ENCODE results near the gene ASTN2. TPM values are rescaled to one million over a fixed set of nuclear protein-coding genes. Genes with fewer than 3 reads are reported as not detected.
"Not testable (repeated sequence)": the region's sequence is repeated elsewhere in the genome, so short reads cannot be mapped to it uniquely, and the experiment has no call there.

ASTN2 gene
- total RNA-seq, 2 experiments from 2014 or later, result 5.2 to 6.0 TPM

DNA sequence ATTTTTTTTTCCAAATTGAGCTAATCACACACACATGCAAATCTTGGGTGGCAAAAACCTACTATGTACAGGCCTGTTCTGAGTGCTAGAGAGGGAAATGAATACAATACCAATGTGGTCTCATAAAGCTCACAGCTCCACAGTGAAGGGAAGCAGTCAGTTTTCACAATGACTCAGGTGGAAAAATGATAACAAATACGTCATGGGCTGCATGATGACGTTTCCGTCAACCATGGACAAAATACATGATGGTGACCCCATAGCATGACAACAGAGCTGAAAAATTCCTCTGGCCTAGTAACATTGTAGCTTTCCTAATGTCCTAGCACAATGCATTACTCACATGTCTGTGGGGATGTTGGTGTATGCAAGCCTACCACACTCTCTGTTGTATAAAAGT, 475.2 kb downstream of the ASTN2 start:
- peaks cover 3% of the 10 kb centered on the region for H3K9me3 Mint-ChIP-seq
- no peaks in the 10 kb centered on the region for H3K4me1 Mint-ChIP-seq
- DNase-seq (no peak), ATAC-seq (ENCODE audit: low read depth) (no peak)
- H3K36me3 Mint-ChIP-seq, result no peaks in the 10 kb centered on the region
- H3K27ac Mint-ChIP-seq, result no peak overlapping the region
- no peak overlapping the region for H3K4me3 Mint-ChIP-seq
- no peaks in the 10 kb centered on the region for H3K27me3 Mint-ChIP-seq
- POLR2A ChIA-PET, result no interaction called here

DNA sequence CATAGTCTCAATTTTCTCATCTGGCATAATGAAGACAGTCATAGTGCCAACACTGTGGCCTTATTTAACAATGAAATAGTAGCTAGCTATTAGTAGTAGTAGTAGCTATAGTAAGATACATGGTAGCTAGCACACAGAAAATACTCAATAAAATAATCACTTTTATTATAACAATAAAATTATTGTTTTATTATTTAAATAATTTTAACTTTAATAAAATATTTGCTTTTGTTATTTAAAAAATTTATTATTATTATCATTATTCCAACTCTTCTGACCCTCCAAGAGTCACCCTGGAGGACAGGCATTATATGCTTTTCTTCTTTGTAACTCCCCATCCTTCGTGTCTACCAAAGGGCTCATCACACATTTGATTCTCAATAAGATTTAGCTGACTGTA, 475.7 kb downstream of the ASTN2 start:
- H3K27ac Mint-ChIP-seq, result no peak overlapping the region
- no peak for ATAC-seq (ENCODE audit: low read depth)

DNA sequence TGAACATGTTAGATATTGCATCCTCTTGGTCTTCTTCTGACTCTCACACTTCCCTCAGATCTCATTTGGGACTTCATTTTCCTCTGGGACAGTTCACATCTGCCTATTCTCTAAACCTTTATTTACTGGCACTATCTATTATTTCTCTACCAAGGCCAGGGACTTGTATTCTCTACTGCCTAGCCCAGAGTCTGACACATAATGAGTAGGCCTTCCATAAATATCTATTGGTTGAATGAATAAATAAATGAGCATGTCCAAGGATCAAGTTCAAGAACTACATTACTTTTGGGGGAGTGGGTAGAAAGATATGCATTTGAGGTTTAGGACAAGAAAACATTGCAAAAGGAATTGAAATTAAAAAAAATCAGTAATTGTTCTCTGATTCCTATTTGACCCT, 477.5 kb downstream of the ASTN2 start:
- no peak overlapping the region for H3K4me3 Mint-ChIP-seq
- H3K36me3 Mint-ChIP-seq, result no peaks in the 10 kb centered on the region
- ATAC-seq (ENCODE audit: low read depth) (no peak), DNase-seq (no peak)
- H3K27me3 Mint-ChIP-seq, result no peaks in the 10 kb centered on the region
- peaks cover 3% of the 10 kb centered on the region for H3K9me3 Mint-ChIP-seq
- H3K4me1 Mint-ChIP-seq, result no peaks in the 10 kb centered on the region
- POLR2A ChIA-PET, result no interaction called here
- no peak overlapping the region for H3K27ac Mint-ChIP-seq

More for the DNA sequence above, 475.7 kb downstream of the ASTN2 start:
- no peak overlapping the region for H3K4me3 Mint-ChIP-seq
- DNase-seq, result no peak
- peaks cover 3% of the 10 kb centered on the region for H3K9me3 Mint-ChIP-seq
- H3K27me3 Mint-ChIP-seq, result no peaks in the 10 kb centered on the region
- H3K4me1 Mint-ChIP-seq, result no peaks in the 10 kb centered on the region
- POLR2A ChIA-PET, result no interaction called here
- H3K36me3 Mint-ChIP-seq, result no peaks in the 10 kb centered on the region

DNA sequence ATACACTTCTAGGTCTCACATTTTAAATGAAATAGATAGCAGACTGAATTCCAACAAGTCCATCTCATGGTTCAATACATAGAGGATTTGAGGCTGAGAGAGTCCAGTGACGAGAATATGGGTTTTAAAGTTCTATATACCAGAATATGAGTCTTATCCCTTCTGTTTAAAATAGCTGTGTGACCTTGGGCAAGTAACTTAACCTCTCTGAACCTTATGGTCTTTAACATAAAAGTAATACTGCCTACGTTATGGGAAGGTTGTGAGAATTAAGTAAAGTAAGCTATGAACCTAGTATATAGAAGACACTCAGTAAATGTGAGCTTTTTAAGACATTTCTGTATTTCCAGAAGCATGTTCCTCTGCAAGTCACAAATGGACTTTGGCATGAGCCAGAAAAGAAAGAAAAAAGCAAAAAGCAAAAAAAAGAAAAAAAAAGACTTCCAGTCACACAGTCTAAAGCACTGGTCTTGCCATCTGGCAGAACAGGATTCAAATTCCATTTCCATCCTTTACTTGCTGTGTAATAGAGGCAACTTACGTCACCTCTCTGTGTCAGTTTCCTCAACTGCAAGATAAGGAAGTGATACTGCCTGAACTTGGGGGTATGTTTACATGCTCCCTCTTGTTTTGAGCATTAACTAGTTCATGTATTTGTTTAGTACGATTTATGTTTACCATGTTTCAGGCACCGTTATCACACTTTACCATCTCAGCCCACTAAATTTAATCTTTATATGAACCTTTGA, 479.5 kb downstream of the ASTN2 start:
- no peak for DNase-seq
- H3K27ac Mint-ChIP-seq, result no peak overlapping the region
- no peak overlapping the region for H3K4me3 Mint-ChIP-seq
- no peaks in the 10 kb centered on the region for H3K36me3 Mint-ChIP-seq
- no peaks in the 10 kb centered on the region for H3K27me3 Mint-ChIP-seq
- ATAC-seq (ENCODE audit: low read depth), result no peak
- H3K4me1 Mint-ChIP-seq, result no peaks in the 10 kb centered on the region
- POLR2A ChIA-PET, result no interaction called here
- H3K9me3 Mint-ChIP-seq, result peaks cover 3% of the 10 kb centered on the region

DNA sequence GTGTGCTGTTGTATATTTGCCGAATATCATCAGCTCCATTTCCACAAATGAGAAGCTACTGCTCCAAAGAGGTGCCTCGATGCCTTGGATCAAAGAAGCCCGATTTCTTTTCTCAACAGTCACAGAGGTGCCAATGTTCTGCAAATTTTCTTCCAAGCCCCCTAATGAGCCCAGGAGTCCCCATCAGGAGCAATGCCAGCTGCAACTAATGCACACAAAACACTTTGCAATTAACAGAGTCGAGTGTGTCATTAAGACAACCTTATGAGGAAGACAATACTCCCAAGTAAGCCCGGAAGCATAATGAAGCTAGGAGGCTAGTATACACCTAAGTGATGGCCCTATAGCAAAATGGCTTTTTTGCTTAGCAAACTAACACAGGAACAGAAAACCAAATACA, 480.7 kb downstream of the ASTN2 start:
- Mint-ChIP-seq H3K9me3 (peaks cover 3% of the 10 kb centered on the region), H3K27ac (no peak overlapping the region), H3K27me3 (no peaks in the 10 kb centered on the region), H3K4me1 (no peaks in the 10 kb centered on the region), H3K36me3 (no peaks in the 10 kb centered on the region), H3K4me3 (no peak overlapping the region)
- no peak for DNase-seq
- POLR2A ChIA-PET, result no interaction called here
- ATAC-seq (ENCODE audit: low read depth), result no peak

DNA sequence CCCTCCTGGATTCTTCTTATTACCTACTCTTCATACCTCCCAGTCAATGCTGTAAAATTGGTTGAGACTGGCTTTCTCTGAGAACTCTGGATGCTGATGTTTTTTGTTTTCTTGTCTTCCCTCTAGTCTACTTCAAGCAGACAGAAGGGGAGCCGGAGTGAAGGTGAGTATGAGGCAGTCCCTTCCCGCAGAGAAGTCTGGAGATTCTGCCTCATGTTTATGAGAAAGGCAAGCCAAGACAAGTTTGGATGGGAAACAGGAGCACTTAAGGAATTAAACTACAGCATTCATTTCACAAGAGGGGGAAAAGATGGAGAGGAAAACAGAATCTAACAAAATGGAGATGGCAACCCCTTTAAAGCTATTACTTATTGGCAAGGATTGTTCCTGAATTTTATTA, 481.6 kb downstream of the ASTN2 start:
- Mint-ChIP-seq H3K27ac (no peak overlapping the region), H3K4me1 (no peaks in the 10 kb centered on the region), H3K36me3 (no peaks in the 10 kb centered on the region), H3K27me3 (no peaks in the 10 kb centered on the region), H3K4me3 (no peak overlapping the region), H3K9me3 (peaks cover 3% of the 10 kb centered on the region)
- POLR2A ChIA-PET, result no interaction called here
- DNase-seq (no peak), ATAC-seq (ENCODE audit: low read depth) (no peak)

DNA sequence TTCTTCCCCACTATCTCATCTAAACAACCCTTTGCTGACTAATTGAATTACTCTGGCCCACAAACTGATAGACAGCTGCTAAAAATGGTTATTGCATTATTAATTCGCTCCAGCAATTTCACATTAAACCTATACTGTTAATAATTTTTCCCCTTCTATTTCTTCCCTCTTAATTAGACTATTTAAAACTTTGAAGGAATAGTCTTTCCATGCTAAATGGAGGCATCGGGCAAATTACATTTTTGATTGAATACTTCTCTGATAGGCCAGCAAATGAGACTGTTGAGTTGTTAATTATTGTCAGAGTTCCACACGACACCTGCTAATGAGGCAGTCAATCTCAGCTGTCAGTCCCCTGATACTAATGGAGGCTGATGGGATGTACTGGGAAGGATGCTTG, 485.2 kb downstream of the ASTN2 start:
- DNase-seq, result no peak
- H3K4me3 Mint-ChIP-seq, result no peak overlapping the region
- no peak for ATAC-seq (ENCODE audit: low read depth)
- H3K9me3 Mint-ChIP-seq, result no peaks in the 10 kb centered on the region
- H3K27ac Mint-ChIP-seq, result no peak overlapping the region
- POLR2A ChIA-PET, result no interaction called here
- no peaks in the 10 kb centered on the region for H3K4me1 Mint-ChIP-seq
- H3K36me3 Mint-ChIP-seq, result no peaks in the 10 kb centered on the region
- no peaks in the 10 kb centered on the region for H3K27me3 Mint-ChIP-seq

DNA sequence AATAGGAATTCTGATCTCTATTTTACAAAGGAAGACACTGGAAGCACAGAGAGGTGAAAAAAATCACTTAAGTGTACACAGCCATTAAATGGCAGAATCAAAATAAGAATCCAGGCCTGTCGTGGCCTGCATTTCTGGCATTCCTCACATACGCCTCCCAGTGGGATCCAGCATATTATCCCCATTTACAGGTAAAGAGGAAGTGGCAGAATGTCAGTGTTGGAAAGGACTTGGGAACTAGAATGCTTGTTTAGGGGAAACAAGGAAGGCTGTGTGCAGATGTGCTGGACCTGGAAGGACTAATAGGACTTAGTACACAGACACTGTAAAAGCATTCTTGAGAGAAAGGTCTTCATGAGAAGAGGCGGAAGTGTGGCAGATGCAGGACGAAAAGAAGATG, 486.0 kb downstream of the ASTN2 start:
- H3K27ac Mint-ChIP-seq, result no peak overlapping the region
- no peak for ATAC-seq (ENCODE audit: low read depth)
- H3K4me3 Mint-ChIP-seq, result no peak overlapping the region
- H3K36me3 Mint-ChIP-seq, result no peaks in the 10 kb centered on the region
- POLR2A ChIA-PET, result no interaction called here
- no peaks in the 10 kb centered on the region for H3K27me3 Mint-ChIP-seq
- no peaks in the 10 kb centered on the region for H3K4me1 Mint-ChIP-seq
- no peaks in the 10 kb centered on the region for H3K9me3 Mint-ChIP-seq
- DNase-seq, result no peak

DNA sequence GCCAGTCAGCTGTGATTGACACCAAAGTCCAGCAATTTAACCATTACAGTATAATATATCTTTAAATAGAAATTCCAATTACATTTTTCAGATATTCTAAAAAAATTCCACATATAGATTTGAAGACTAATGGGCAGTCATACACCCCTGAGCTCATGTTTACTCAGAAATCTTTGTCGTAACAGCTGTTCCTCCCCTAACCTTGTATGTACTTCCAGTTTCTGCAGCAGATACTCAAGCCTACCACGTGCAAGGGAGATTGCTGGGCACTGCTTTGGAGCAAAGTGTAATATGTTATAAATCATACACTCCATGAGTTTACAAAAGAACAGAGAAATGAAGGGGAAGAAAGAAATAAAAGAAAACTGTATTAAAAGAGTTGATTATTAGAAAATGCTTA, 486.6 kb downstream of the ASTN2 start:
- Mint-ChIP-seq H3K4me3 (no peak overlapping the region), H3K27ac (no peak overlapping the region), H3K27me3 (no peaks in the 10 kb centered on the region), H3K4me1 (no peaks in the 10 kb centered on the region), H3K36me3 (no peaks in the 10 kb centered on the region), H3K9me3 (no peaks in the 10 kb centered on the region)
- POLR2A ChIA-PET, result no interaction called here
- DNase-seq (no peak), ATAC-seq (ENCODE audit: low read depth) (no peak)

DNA sequence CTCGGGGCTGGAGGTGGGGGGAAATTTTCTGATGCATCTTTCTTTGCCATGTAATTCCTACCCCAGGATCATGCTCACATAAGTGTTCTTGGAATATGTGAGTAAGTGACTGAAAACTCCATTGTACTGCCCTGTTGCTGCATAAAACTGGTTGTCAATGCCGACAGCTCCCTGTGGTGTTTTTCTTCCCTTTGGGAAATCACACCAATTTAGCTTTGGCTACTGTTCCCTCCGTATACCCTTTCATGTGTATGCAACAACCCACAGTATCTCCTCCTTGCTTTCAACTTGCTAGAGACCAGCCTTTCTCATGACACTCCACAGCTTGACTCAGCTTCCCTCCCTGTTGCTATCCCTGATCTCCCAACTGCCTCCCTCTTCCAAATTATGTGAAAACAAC, 487.1 kb downstream of the ASTN2 start:
- DNase-seq (no peak), ATAC-seq (ENCODE audit: low read depth) (no peak)
- no peak overlapping the region for H3K27ac Mint-ChIP-seq
- H3K27me3 Mint-ChIP-seq, result no peaks in the 10 kb centered on the region
- H3K4me1 Mint-ChIP-seq, result no peaks in the 10 kb centered on the region
- H3K9me3 Mint-ChIP-seq, result no peaks in the 10 kb centered on the region
- no peak overlapping the region for H3K4me3 Mint-ChIP-seq
- POLR2A ChIA-PET, result no interaction called here
- no peaks in the 10 kb centered on the region for H3K36me3 Mint-ChIP-seq

DNA sequence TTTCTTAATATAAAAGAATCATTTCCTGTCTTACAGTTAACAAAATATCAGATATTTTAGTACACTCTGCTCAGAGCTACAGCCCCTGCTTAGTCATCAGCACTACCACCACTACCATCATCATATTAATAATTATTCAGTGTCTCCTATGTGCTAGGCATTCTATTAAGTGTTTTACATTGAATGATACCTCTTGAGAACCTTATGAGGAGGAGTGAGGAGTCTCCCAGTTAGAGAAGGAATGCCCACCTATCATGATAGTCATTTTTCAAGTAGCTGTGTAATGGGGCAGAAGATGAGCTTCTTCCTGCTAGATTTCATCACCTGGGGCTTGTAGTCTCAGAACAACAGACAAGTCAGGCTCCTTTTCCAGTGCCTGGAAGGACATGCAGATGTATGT, 489.7 kb downstream of the ASTN2 start:
- Mint-ChIP-seq H3K9me3 (peaks cover 1% of the 10 kb centered on the region), H3K36me3 (no peaks in the 10 kb centered on the region), H3K27ac (no peak overlapping the region), H3K4me1 (no peaks in the 10 kb centered on the region), H3K4me3 (no peak overlapping the region), H3K27me3 (no peaks in the 10 kb centered on the region)
- DNase-seq (no peak), ATAC-seq (ENCODE audit: low read depth) (no peak)
- POLR2A ChIA-PET, result no interaction called here

DNA sequence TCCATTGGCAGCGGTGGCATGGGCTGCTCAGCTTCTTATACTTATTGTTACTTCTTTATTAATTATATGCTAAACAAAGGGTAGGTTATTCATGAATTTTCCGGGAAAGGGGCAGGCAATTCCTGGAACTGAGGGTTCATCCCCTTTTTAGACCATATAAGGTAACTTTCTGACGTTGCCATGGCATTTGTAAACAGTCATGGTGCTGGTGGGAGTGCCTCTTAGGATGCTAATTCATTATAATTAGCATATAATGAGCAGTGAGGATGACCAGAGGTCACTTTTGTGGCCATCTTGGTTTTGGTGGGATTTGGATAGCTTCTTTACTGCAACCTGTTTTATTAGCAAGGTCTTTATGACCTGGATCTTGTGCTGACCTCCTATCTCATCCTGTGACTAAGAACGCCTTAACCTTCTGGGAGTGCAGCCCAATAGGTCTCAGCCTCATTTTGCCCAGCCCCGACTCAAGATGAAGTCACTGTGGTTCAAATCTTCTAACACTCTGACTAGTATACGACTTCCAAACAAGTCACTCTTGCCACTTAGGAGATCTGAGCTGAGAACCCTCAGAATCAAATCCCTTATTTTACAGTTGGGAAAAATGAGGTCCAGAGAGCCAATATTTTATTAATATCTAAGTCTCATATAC, 490.3 kb downstream of the ASTN2 start:
- H3K9me3 Mint-ChIP-seq, result peaks cover 1% of the 10 kb centered on the region
- H3K27me3 Mint-ChIP-seq, result no peaks in the 10 kb centered on the region
- POLR2A ChIA-PET, result no interaction called here
- no peaks in the 10 kb centered on the region for H3K36me3 Mint-ChIP-seq
- no peaks in the 10 kb centered on the region for H3K4me1 Mint-ChIP-seq
- DNase-seq (no peak), ATAC-seq (ENCODE audit: low read depth) (no peak)
- no peak overlapping the region for H3K27ac Mint-ChIP-seq
- no peak overlapping the region for H3K4me3 Mint-ChIP-seq

DNA sequence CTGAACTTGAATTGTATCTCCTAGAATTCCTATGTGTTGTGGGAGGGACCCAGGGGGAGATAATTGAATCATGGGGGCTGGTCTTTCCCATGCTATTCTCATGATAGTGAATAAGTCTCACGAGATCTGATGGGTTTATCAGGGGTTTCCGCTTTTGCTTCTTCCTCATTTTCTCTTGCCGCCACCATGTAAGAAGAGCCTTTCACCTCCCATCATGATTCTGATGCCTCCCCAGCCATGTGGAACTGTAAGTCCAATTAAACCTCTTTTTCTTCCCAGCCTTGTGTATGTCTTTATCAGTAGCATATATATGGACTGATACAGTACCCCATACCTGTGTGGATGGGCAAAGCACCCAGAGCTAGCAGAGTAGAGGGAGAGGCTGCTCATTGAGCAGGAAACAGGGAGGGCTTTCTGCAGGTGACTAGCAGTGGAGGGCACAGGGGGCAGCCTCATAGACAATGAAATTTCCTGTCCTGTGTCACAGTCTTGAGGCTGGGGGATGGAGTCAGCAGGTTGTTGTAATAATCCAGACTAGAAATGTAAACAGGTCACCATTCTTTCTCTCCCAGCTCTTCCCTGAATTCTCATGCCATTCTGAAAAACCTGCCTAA, 496.9 kb downstream of the ASTN2 start:
- H3K4me1 Mint-ChIP-seq; ATAC-seq (ENCODE audit: low read depth); H3K27ac Mint-ChIP-seq; H3K4me3 Mint-ChIP-seq; POLR2A ChIA-PET; H3K27me3 Mint-ChIP-seq; H3K36me3 Mint-ChIP-seq; H3K9me3 Mint-ChIP-seq; DNase-seq: not testable (repeated sequence)

DNA sequence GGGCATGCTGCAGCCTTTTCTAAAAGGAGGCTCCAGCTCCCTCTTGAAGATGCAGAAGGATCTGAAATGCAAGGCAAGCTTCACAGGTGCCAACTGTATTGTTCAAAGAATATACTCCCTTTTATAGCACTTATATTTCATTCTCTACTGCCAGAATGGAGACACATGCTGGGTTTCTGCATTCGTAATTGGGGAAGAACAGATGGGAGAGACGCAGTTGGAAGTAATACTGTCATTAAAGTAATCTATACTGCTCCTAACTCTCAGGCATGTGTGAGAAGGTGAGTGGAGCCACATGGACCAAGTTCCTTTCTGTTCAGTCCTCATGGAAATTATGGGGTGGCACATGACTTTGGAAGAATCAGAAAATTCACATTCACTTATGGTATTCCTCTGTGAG, 501.3 kb downstream of the ASTN2 start:
- H3K36me3 Mint-ChIP-seq, result no peaks in the 10 kb centered on the region
- DNase-seq (no peak), ATAC-seq (ENCODE audit: low read depth) (no peak)
- no peak overlapping the region for H3K4me3 Mint-ChIP-seq
- H3K27ac Mint-ChIP-seq, result no peak overlapping the region
- POLR2A ChIA-PET, result no interaction called here
- no peaks in the 10 kb centered on the region for H3K4me1 Mint-ChIP-seq
- H3K27me3 Mint-ChIP-seq, result no peaks in the 10 kb centered on the region
- H3K9me3 Mint-ChIP-seq, result no peaks in the 10 kb centered on the region

All from activated naive CD8-positive, alpha-beta T cell treated with anti-CD3 and anti-CD28 coated beads, Interleukin-2, amount 10 ng/mL, durations not matched to agents 7 days and 5 days (primary cell).